HEK293 (cell line): ENCODE measurements around the gene KRTAP9-6.

ENCODE experiments used
- CTCF ChIP-seq: fragments of 450-650 bp; formaldehyde crosslinking; IDR thresholded peaks from 2 replicates; pipeline ENCODE4 v1.5.1; 2016; ENCODE audit warnings: missing biosample characterization, missing genetic modification characterization
- KLF17 ChIP-seq: fragments of 450-650 bp; formaldehyde crosslinking; IDR thresholded peaks from 2 replicates; pipeline ENCODE4 v1.5.1; 2016; ENCODE audit warnings: missing biosample characterization, missing genetic modification characterization
- KLF8 ChIP-seq: fragments of 450-650 bp; formaldehyde crosslinking; IDR thresholded peaks from 2 replicates; pipeline ENCODE4 v1.5.1; 2016; ENCODE audit warnings: missing biosample characterization, missing genetic modification characterization
- SCRT1 ChIP-seq: fragments of 450-650 bp; formaldehyde crosslinking; IDR thresholded peaks from 2 replicates; pipeline ENCODE4 v1.5.1; 2016; ENCODE audit warnings: missing biosample characterization, missing genetic modification characterization, borderline replicate concordance
- ZBTB49 ChIP-seq: fragments of 450-650 bp; formaldehyde crosslinking; IDR thresholded peaks from 2 replicates; pipeline ENCODE4 v1.5.1; 2016; ENCODE audit warnings: missing biosample characterization, missing genetic modification characterization, low read depth
- ZBTB8A ChIP-seq: fragments of 450-650 bp; formaldehyde crosslinking; IDR thresholded peaks from 2 replicates; pipeline ENCODE4 v1.5.1; 2016; ENCODE audit warnings: missing biosample characterization, missing genetic modification characterization
- ZNF18 ChIP-seq: fragments of 450-650 bp; formaldehyde crosslinking; IDR thresholded peaks from 2 replicates; pipeline ENCODE4 v1.5.1; 2016; ENCODE audit warnings: missing biosample characterization, missing genetic modification characterization
- ZNF24 ChIP-seq: fragments of 450-650 bp; formaldehyde crosslinking; IDR thresholded peaks from 2 replicates; pipeline ENCODE4 v1.5.1; 2016; ENCODE audit warnings: missing biosample characterization, missing genetic modification characterization
- ZNF645 ChIP-seq: fragments of 450-650 bp; formaldehyde crosslinking; IDR thresholded peaks from 2 replicates; pipeline ENCODE4; 2016; ENCODE audit warnings: missing biosample characterization, missing genetic modification characterization
- ZSCAN5A ChIP-seq: fragments of 450-650 bp; formaldehyde crosslinking; IDR thresholded peaks from 2 replicates; pipeline ENCODE4 v1.5.1; 2016; ENCODE audit warnings: missing biosample characterization, missing genetic modification characterization

- no peak for TF ChIP-seq CTCF (tag by site-specific recombination)
- no peak for TF ChIP-seq ZNF18 (tag by site-specific recombination)
- no peak for TF ChIP-seq ZNF645 (tag by site-specific recombination)
- no peak for TF ChIP-seq ZSCAN5A
- no peak for TF ChIP-seq KLF8 (tag by site-specific recombination)
- no peak for TF ChIP-seq ZNF24 (tag by site-specific recombination)
- TF ChIP-seq ZBTB49 (tag by site-specific recombination) = no peak
- no peak for TF ChIP-seq KLF17 (tag by site-specific recombination)
- no peak for TF ChIP-seq SCRT1 (tag by site-specific recombination)
- TF ChIP-seq ZBTB8A (tag by site-specific recombination) = no peak
Observed at GRCh38 chr17:41308918-41309359, 43.8 kb downstream of the KRTAP9-6 start, which contains the start of gene KRTAP16-1.
